GM13977 (cell line): ENCODE results near the gene LTF.

Source experiments
- DNase-seq: peaks from one replicate; pipeline ENCODE4 v3.0.0; 2012; ENCODE audit warnings: low spot score
- CTCF ChIP-seq: IDR thresholded peaks from 2 replicates; pipeline ENCODE4 v1.5.1; 2012; ENCODE audit warnings: mild to moderate bottlenecking, control low read depth; ENCODE audit not compliant: insufficient read depth; ENCODE audit errors: extremely low read depth, missing control alignments
- in situ Hi-C: fragments of 300-500 bp; cut with MboI; formaldehyde crosslinking; loops from one replicate; pipeline ENCODE4 v1.12.0; 2022; ENCODE audit warnings: low sequenced_read_pairs, low pct_unique_long_range_greater_than_20kb, mixed read lengths, inconsistent platforms; ENCODE audit not compliant: unreplicated experiment

LTF gene

GRCh38 chr3:46455231-46456115 lies 9.2 kb downstream of the LTF start:
- in situ Hi-C loops, result no loop called here
- no peak for TF ChIP-seq CTCF
- DNase-seq, result no peak

GRCh38 chr3:46454606-46455005 lies 10.1 kb downstream of the LTF start:
- in situ Hi-C loops, result no loop called here
- TF ChIP-seq CTCF, result no peak
- no peak for DNase-seq

DNA sequence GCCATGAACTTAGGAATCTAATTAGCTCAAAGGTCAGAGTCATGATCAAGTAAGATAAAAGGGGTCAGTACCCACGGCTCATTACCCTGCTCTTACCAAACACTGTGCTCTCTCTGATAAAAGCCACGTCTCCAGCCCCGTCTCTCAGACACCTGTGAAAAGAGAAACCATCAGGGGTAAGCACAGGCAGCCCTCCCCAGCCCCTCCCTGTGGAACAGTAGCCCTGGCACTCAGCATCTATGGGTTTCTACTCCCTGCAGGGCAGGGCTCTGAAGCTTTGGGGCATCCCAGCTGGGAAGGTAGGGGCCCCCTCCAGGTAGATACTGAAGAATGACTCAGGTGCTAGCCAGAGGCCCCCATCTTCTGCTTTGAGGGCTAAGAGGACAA lies 10.5 kb downstream of the LTF start:
- TF ChIP-seq CTCF, result no peak
- in situ Hi-C loops, result no loop called here
- DNase-seq, result no peak

DNA sequence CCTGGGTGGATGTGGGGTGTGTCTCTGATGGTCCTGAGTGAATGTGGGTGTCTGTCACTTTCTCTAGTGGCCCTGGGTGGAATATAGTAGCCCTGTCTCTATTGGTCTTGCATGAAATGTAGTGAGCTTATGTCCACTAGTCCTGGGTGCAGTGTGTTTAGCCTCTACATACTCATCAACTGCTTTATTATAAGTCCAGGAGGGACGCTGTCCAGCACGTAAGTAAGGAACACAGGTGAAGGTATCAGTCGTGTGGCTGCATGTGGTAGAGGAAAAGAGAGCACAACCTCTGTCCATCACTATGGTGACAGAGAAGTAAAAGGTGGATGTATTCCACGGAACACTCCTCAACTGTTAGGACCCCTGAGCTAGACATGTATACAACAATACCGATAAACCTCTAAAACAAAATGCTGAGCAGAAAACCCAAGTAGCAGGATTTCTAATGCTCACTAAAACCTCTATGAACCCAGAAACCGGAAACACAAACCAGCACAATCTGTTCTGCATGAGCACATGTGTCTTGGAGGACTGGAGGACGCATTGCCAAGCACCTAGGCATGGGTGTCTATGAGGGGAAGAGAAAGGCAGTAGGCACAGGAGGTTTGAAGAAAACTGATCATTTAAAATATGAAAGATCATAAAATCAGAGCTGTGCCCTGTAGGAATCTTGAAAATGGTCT lies 11.0 kb downstream of the LTF start:
- DNase-seq, result no peak
- TF ChIP-seq CTCF, result no peak
- in situ Hi-C loops, result no loop called here

DNA sequence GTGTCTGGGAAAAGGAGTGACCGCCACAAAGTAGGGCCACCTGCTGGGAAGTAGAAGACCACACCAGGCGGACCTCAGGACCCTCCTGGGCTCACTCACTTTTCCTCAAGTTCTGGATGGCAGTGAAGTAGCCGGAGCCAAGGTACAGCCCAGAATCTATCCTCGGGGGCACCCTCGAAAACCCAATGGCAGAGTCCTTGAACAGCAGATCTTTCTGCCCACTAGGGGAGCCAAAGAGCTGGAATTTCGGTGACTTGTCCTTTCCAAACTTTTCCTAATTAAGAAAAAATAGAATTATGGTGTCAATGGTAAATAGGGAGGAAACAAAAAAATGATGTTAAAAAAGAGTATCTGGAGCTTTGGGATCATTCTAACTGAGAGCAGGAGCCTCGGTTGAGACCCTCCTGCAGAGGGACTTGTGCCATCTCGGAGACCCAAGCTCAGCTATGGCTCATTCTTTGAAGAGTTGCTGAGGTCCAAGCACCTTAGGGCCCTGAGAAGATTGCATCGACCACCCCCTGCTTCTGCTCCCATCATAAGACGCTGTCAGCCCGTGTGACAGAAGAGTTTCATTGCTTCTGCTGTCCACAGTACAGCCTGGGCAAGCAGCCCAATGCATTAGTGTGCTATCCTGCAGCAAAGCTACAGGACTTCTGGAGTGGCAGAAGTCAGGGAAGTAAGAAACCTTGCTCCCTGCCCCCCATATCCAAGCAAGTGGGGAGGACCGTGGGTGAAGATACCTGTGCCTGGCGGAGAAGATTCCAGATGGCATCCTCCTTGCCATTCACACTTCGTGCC lies 14.8 kb downstream of the LTF start:
- no peak for DNase-seq
- peak; percentile 40 for TF ChIP-seq CTCF
- in situ Hi-C loops, result no loop called here

- no peak for TF ChIP-seq CTCF
- DNase-seq, result no peak
- in situ Hi-C loops, result no loop called here
Measured at GRCh38 chr3:46448721-46449120, 16.0 kb downstream of the LTF start.
